ENCODE results near the gene URGCP. TPM values are rescaled to one million over a fixed set of nuclear protein-coding genes. Genes with fewer than 3 reads are reported as not detected.
A peak's percentile ranks its signal among the peaks of the same experiment; 100 is the strongest.

Gene URGCP
- total RNA-seq, 2 experiments from 2014 or later: 24.1 to 24.7 TPM

DNA sequence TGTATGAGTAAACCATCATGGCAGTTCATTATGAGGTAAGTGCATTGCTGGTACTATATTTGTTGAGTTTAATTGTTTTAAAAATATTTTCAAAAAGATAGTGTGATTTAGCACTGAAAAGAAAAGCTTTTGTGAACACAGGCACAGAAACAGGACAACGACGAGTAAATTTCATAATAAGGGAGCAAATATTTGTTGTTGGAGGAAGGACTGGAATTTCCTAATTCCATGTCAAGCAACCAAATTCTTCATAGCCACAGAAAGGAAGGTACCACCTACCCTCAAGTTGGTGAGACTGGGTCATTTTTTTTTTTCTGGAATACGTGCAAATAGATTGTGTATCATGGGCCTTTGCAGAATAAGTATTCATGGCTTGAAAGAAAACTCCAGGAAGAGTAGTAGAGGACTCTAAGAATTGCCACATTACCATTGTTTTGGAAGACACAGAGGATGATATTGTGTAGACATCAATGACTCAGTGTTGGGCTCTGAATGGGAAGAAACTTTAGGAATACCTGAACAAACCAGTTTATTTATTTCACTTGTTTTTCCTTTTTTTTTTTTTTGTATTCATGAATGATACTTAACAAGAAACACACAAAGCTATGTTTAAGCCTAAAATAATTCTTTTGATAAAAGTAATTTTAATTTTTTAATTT is 27.6 kb upstream of the URGCP start:
- Mint-ChIP-seq H3K36me3 (ENCODE audit: low read depth) (no peaks in the 10 kb centered on the region), H3K27ac (no peak overlapping the region), H3K27me3 (ENCODE audit: low read depth) (no peaks in the 10 kb centered on the region), H3K4me3 (no peak overlapping the region), H3K9me3 (ENCODE audit: insufficient read depth) (no peaks in the 10 kb centered on the region), H3K4me1 (ENCODE audit: low read depth) (peaks cover 4% of the 10 kb centered on the region)
- DNase-seq: no peak
- CTCF ChIA-PET: no interaction called here
- ATAC-seq: no peak
- POLR2A ChIA-PET: no interaction called here

DNA sequence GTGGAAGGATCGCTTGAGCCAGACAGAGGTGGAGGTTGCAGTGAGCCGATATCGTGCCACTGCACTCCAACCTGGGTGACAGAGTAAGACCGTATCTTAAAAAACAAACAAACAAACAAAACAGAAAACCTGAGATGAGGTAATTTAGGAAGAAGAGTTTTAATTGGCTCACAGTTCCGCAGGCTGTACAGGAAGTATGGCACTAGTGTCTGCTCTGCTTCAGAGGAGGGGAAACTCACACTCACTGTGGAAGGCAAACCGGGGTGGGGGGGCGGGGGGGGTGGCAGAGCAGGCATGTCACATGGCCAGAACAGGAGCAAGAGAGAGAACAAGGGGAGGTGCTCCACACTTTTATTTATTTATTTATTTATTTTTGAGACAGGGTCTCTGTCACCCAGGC is 24.9 kb upstream of the URGCP start:
- Mint-ChIP-seq H3K36me3 (ENCODE audit: low read depth) (no peaks in the 10 kb centered on the region), H3K4me3 (no peak overlapping the region), H3K27me3 (ENCODE audit: low read depth) (no peaks in the 10 kb centered on the region), H3K4me1 (ENCODE audit: low read depth) (peaks cover 23% of the 10 kb centered on the region), H3K9me3 (ENCODE audit: insufficient read depth) (no peaks in the 10 kb centered on the region), H3K27ac (no peak overlapping the region)
- ChIA-PET CTCF (no interaction called here), POLR2A (no interaction called here)
- ATAC-seq (no peak), DNase-seq (no peak)

DNA sequence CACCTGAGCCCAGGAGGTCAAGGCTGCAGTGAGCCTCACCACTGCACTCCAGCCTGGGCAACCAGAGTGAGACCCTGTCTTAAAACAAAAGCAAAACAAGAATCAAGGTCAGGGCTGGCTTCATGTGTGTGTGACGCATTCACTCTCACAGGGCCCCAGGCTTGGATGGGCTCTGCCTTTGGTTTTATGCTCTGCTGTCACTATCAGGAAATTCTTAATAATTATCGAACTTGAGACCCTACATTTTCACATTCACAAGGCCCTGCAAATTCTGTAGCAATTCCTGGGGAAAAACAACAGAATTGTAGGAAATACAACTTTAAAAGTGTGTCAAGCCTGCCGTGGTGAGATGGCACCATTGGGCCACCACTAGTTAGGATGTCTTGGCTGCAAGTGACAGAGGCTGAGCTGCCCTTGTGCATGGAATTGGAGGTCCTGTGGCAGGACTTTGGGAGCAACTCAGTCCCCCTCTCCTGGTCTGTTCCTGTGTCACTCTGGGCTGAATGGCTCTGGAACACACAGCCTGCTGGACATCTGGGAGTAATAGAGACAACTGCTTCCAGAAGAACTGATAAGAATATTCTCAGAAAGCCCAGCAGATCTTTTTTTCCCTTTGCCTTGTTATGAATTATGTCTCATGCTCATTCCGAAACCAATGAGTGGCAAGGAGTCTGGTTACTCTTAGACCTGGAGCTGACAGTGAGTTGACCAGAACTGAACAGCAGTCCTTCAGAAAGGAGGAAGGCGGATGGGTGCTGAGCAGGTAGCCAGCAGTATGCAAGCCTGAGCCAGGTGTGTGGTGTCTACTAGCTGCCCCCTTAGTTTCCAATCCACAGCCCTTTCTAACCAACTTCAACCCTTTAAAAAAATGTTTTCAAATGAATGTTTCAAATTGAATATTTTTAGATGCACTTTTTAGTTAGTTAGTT is 23.4 kb upstream of the URGCP start:
- Mint-ChIP-seq H3K27me3 (ENCODE audit: low read depth) (no peaks in the 10 kb centered on the region), H3K9me3 (ENCODE audit: insufficient read depth) (no peaks in the 10 kb centered on the region), H3K36me3 (ENCODE audit: low read depth) (peaks cover 3% of the 10 kb centered on the region), H3K4me1 (ENCODE audit: low read depth) (peaks cover 28% of the 10 kb centered on the region), H3K4me3 (no peak overlapping the region), H3K27ac (no peak overlapping the region)
- DNase-seq (no peak), ATAC-seq (no peak)
- ChIA-PET POLR2A (no interaction called here), CTCF (no interaction called here)

DNA sequence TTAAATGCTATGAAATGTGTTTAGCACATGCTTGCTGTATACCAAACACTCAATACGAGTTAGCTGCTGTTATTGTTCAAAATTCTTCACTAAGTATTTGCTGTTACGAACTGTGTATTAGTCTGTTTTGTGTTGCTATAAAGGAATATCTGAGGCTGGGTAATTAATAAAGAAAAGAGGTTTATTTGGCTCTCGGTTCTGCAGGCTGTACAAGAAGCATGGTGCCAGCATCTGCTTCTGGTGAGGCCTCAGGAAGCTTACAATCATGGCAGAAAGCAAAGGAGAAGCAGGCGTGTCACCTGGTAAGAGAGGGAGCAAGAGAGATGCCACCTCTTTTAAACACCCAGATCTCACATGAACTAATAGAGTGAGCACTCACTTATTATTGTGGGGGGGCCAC is 21.4 kb upstream of the URGCP start:
- Mint-ChIP-seq H3K27me3 (ENCODE audit: low read depth) (no peaks in the 10 kb centered on the region), H3K27ac (no peak overlapping the region), H3K36me3 (ENCODE audit: low read depth) (peaks cover 7% of the 10 kb centered on the region), H3K4me3 (peak overlapping the region; percentile 47), H3K9me3 (ENCODE audit: insufficient read depth) (no peaks in the 10 kb centered on the region), H3K4me1 (ENCODE audit: low read depth) (peaks cover 33% of the 10 kb centered on the region)
- ATAC-seq (no peak), DNase-seq (no peak)
- ChIA-PET POLR2A (interaction anchor here (0.7 to 1.1 kb wide), 2 partner anchors 23 to 24 kb away, joined by 3 read pairs; no protein-coding TSS in a partner anchor), CTCF (no interaction called here)

DNA sequence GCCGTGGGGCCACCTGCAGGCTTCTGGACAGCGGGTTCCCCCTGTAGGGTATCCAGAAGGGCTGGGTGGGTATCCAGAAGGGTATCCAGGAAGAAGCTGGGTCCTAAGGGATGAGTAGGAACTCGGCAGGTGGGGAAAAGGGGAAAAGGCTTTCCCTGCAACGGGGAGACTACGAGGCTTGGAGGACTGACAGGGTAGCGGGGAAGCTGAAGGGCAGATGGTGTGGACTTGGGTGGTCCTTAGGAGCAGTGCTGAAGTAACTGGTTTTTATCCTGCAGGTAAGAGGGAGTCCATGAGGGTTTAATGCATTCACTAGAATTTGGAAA is 20.4 kb upstream of the URGCP start:
- no peaks in the 10 kb centered on the region for H3K27me3 Mint-ChIP-seq (ENCODE audit: low read depth)
- H3K9me3 Mint-ChIP-seq (ENCODE audit: insufficient read depth): no peaks in the 10 kb centered on the region
- ATAC-seq: peak; percentile 20
- H3K4me3 Mint-ChIP-seq: peak overlapping the region; percentile 84
- ChIA-PET CTCF (no interaction called here), POLR2A (interaction anchor here (0.5 to 2.1 kb wide), 3 partner anchors 15 to 22 kb away, joined by 3 to 4 read pairs (median 3); partner anchors contain the start of gene URGCP)
- H3K27ac Mint-ChIP-seq: peak overlapping the region; percentile 93
- DNase-seq: no peak
- peaks cover 7% of the 10 kb centered on the region for H3K36me3 Mint-ChIP-seq (ENCODE audit: low read depth)
- H3K4me1 Mint-ChIP-seq (ENCODE audit: low read depth): peaks cover 33% of the 10 kb centered on the region

DNA sequence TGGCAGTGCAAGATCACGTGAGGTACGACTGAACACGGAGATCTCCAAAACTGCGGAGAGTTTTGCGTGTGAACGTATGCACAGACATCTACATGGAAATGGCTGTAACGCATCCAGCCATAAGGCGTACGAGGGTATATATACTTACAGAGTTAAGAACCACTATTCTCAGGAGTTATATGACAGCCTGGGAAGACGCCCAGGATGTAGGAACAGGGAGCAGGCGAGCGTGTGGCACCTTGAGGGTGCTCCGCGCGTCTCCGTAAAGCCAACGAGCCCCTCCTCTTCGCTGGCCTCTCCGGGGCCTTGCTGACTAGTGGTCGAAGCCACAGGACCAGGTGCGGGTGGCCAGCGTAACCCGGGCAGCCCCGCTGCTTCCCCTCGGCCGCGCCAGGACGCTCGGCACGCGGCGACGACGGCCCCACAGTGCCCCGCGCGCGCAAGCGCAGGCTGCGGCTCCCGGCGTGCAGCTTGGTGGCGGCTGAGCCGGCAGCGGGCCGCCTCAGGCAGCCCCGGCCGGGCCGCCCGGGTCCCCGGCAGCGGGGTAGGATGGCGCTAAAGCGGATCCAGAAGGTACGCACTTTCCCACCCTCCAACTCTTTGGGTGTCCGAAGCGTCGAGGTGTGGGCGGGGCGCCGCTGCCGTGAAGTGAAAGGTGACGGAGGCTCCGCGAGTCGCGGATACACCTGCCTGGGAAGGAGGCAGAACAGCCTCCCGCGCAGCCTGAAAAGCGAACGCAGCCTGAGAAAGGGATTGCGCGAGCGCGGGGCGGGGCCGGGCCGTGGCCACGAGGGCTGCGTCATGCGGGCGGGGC is 19.8 kb upstream of the URGCP start, which contains the start of gene UBE2D4:
UBE2D4 (plus strand) TSS at position 453 of the 814 bp plus-strand sequence; CDS start at position 550, 97 bp downstream.
- Mint-ChIP-seq H3K27me3 (ENCODE audit: low read depth) (no peaks in the 10 kb centered on the region), H3K36me3 (ENCODE audit: low read depth) (peaks cover 7% of the 10 kb centered on the region), H3K9me3 (ENCODE audit: insufficient read depth) (no peaks in the 10 kb centered on the region), H3K4me1 (ENCODE audit: low read depth) (peaks cover 31% of the 10 kb centered on the region), H3K27ac (peak within 1 kb of the TSS; percentile 93), H3K4me3 (peak within 1 kb of the TSS; percentile 84)
- CTCF ChIA-PET: no interaction called here
- POLR2A ChIA-PET: interaction anchor here (0.6 to 2.1 kb wide), 2 partner anchors 19 to 57 kb away, joined by 3 to 4 read pairs; partner anchors contain the start of genes MRPS24 and URGCP
- ATAC-seq (peak; percentile 95), DNase-seq (peak; percentile 90)

DNA sequence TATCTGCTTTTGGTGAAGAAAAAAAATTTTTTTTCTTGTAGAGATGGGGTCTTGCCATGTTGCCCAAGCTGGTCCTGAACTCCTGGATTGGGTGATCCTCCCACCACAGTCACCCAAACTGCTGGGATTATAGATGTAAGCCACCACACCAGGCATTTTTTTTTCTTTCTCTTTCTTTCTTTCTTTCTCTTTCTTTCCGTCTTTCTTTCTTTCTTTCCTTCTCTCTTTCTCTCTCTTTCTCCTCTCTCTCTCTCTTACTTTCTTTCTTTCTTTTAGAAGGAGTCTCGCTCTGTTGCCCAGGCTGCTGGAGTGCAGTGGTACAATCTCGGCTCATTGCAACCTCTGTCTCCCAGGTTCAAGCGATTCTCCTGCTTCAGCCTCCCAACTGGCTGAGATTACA is 16.3 kb upstream of the URGCP start:
- Mint-ChIP-seq H3K4me1 (ENCODE audit: low read depth) (peaks cover 20% of the 10 kb centered on the region), H3K27ac (no peak overlapping the region), H3K4me3 (no peak overlapping the region), H3K36me3 (ENCODE audit: low read depth) (peaks cover 7% of the 10 kb centered on the region), H3K9me3 (ENCODE audit: insufficient read depth) (no peaks in the 10 kb centered on the region), H3K27me3 (ENCODE audit: low read depth) (no peaks in the 10 kb centered on the region)
- DNase-seq (no peak), ATAC-seq (no peak)
- ChIA-PET CTCF (no interaction called here), POLR2A (interaction anchor here (0.6 kb wide), 1 partner anchor 115 kb away, joined by 6 read pairs; no protein-coding TSS in a partner anchor)

DNA sequence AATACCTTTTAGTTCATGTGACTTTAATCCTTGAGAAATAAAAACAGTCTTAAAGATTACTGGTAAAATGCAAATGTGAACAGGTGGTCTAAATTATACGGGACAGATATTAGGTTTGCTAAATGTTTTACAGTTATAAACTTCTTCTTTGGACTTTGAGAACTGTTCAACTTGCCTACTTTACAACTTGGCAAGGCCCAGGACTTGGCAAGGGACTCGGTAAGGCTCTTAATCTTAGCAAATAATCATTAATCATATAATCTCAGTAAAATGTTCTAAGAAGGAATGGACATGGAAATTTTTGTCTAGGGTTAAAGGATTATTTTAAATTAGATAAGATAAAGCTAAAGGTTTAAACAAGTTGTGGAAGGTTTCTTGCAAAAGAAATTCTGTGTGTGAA is 15.0 kb upstream of the URGCP start:
- ChIA-PET POLR2A (no interaction called here), CTCF (interaction anchor here (1.5 kb wide), 1 partner anchor 14 kb away, joined by 3 read pairs; no protein-coding TSS in a partner anchor)
- no peak overlapping the region for H3K4me3 Mint-ChIP-seq

DNA sequence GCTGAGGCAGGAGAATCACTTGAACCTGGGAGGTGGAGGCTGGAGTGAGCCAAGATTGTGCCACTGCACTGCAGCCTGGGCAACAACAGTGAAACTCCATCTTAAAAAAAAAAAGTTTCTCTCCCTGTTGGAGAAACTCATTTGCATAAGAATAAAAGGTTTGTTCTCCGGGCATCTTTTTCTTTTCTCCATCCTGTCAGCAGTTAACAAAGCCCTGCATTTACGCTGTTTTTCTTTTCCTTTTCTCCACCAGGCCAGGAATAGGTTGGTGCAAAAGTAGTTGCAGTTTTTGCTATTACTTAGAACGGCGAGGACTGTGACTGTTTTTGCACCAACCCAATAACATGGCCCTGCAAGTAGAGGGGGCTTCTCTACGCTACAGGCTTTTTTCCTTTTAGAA is 9.5 kb upstream of the URGCP start:
- ChIA-PET POLR2A (no interaction called here), CTCF (no interaction called here)
- H3K4me1 Mint-ChIP-seq (ENCODE audit: low read depth): no peaks in the 10 kb centered on the region
- no peak overlapping the region for H3K4me3 Mint-ChIP-seq
- H3K27ac Mint-ChIP-seq: no peak overlapping the region
- no peak for DNase-seq
- H3K27me3 Mint-ChIP-seq (ENCODE audit: low read depth): no peaks in the 10 kb centered on the region
- peaks cover 3% of the 10 kb centered on the region for H3K36me3 Mint-ChIP-seq (ENCODE audit: low read depth)
- no peaks in the 10 kb centered on the region for H3K9me3 Mint-ChIP-seq (ENCODE audit: insufficient read depth)
- ATAC-seq: no peak

More for the DNA sequence above, 15.0 kb upstream of the URGCP start:
- H3K36me3 Mint-ChIP-seq (ENCODE audit: low read depth): peaks cover 7% of the 10 kb centered on the region
- no peaks in the 10 kb centered on the region for H3K27me3 Mint-ChIP-seq (ENCODE audit: low read depth)
- no peaks in the 10 kb centered on the region for H3K9me3 Mint-ChIP-seq (ENCODE audit: insufficient read depth)
- peaks cover 10% of the 10 kb centered on the region for H3K4me1 Mint-ChIP-seq (ENCODE audit: low read depth)
- ATAC-seq (no peak), DNase-seq (no peak)
- no peak overlapping the region for H3K27ac Mint-ChIP-seq

DNA sequence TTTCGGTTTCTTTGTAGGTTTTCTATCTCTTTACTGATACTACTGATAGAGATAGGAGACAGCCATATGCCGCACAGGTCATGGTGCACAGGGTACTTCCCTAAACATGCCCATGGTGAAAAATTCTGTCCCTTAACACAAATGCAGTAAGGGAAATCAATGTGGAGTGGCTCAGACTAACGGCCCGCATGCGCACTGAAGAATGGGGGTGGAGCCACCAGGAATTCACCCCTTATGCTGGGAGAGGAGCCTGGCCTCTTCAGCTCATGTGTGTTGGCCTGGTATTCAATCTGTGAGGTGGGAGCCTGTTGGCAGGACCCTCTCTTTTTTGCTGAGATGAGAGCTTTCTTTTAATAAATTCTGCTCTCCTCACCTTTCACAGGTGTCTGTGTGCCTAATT is 8.4 kb upstream of the URGCP start:
- Mint-ChIP-seq H3K4me1 (ENCODE audit: low read depth) (no peaks in the 10 kb centered on the region), H3K27me3 (ENCODE audit: low read depth) (no peaks in the 10 kb centered on the region), H3K9me3 (ENCODE audit: insufficient read depth) (no peaks in the 10 kb centered on the region), H3K36me3 (ENCODE audit: low read depth) (peaks cover 5% of the 10 kb centered on the region), H3K27ac (no peak overlapping the region), H3K4me3 (no peak overlapping the region)
- ATAC-seq (no peak), DNase-seq (no peak)
- CTCF ChIA-PET: no interaction called here
- POLR2A ChIA-PET: no interaction called here

DNA sequence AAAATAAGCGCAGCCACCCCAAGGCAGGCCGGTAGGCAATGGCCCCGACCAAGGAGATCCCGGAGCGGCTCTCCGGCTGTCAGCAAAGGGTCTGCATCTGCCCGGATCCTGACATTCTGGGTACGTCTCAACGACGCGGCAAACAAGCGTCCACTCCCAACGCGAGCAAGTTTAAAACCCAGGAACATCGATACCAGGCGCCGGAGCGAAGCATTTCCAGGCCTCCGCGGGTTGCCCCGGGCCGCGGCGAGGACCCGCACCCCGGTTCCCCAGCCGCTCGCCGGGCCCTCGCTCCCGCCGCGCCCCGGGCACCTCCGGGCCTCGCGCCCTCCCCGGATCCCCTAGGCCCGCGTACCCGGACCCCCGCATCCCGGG is 453 bp downstream of the URGCP start:
- Mint-ChIP-seq H3K27me3 (ENCODE audit: low read depth) (no peaks in the 10 kb centered on the region), H3K36me3 (ENCODE audit: low read depth) (peaks cover 3% of the 10 kb centered on the region), H3K4me3 (peak overlapping the region; percentile 89), H3K9me3 (ENCODE audit: insufficient read depth) (no peaks in the 10 kb centered on the region), H3K4me1 (ENCODE audit: low read depth) (peaks cover 24% of the 10 kb centered on the region), H3K27ac (peak overlapping the region; percentile 94)
- ATAC-seq (peak; percentile 52), DNase-seq (peak; percentile 23)
- ChIA-PET CTCF (no interaction called here), POLR2A (interaction anchor here (2.9 kb wide), 1 partner anchor 36 kb away, joined by 9 read pairs; the partner anchor contains the start of gene MRPS24)
